AG04450 (cell line): ENCODE measurements around the gene PIP5K1B. TPM values are rescaled to one million over a fixed set of nuclear protein-coding genes. Genes with fewer than 3 reads are reported as not detected.

Source experiments
- CTCF ChIA-PET: fragments of 300-600, 350-600 bp; formaldehyde crosslinking; extraction: SDS; loops from one replicate; lab custom pipeline; 2022; ENCODE audit warnings: antibody characterized with exemption, inconsistent platforms; lab: Charles Lee
- POLR2A ChIA-PET: fragments of 350-600 bp; formaldehyde crosslinking; extraction: SDS; loops from one replicate; lab custom pipeline; 2021; ENCODE audit warnings: antibody characterized with exemption, inconsistent platforms; lab: Yijun Ruan, JAX
- DNase-seq: peaks from one replicate; pipeline ENCODE4 v3.0.0-alpha.2; 2011; ENCODE audit warnings: low read depth, low spot score
- H3K27ac ChIP-seq: one replicate; pipeline ENCODE4 v1.5.1; 2012; ENCODE audit warnings: low read depth, low read length, control low read depth
- H3K27me3 ChIP-seq: one replicate; pipeline ENCODE4 v1.6.0; 2012; ENCODE audit warnings: low read length; ENCODE audit not compliant: control insufficient read depth, insufficient read depth
- H3K4me3 ChIP-seq: 2 replicates; pipeline ENCODE4 v1.5.1; 2011; ENCODE audit warnings: mild to moderate bottlenecking, low read depth, low read length, control low read depth
- H3K9me3 ChIP-seq: 2 replicates; pipeline ENCODE4 v1.5.1; 2012; ENCODE audit warnings: low read length; ENCODE audit not compliant: control insufficient read depth, insufficient read depth
- CTCF ChIP-seq: IDR thresholded peaks from 2 replicates; pipeline ENCODE4 v1.5.1; 2011; ENCODE audit warnings: low read depth, low read length, control low read depth, inconsistent platforms
- polyA plus RNA-seq: library from polyadenylated mRNA; depleted of rRNA; stranded (reverse); fragments of >200 nt; gene quantifications from 2 replicates; pipeline ENCODE4 v1.2.3, GENCODE V29; 2011

PIP5K1B gene
- polyA plus RNA-seq, 1 experiment = not detected

DNA sequence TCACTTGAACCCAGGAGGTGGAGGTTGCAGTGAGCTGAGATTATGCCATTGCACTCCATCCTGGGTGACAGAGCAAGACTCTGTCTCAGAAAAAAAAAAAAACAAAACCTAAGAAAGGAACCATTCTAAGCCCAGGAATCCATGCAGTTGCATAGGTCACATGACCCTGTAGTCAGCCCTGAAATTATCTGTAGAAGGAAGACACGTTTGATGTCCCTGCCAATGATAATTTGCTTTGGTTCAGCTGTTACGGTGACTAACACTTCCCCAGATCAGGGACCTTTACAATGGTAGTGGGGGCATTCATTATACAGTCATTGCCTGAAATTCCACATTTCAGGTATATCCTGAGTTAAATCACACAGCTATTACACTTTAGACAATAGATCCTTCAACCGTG lies 258.4 kb downstream of the PIP5K1B start:
- Histone ChIP-seq H3K27me3 (no peaks in the 10 kb centered on the region), H3K9me3 (no peaks in the 10 kb centered on the region), H3K27ac (no peak overlapping the region), H3K4me3 (no peak overlapping the region)
- CTCF ChIA-PET = no interaction called here
- DNase-seq = no peak
- no peak for TF ChIP-seq CTCF
- POLR2A ChIA-PET = no interaction called here

DNA sequence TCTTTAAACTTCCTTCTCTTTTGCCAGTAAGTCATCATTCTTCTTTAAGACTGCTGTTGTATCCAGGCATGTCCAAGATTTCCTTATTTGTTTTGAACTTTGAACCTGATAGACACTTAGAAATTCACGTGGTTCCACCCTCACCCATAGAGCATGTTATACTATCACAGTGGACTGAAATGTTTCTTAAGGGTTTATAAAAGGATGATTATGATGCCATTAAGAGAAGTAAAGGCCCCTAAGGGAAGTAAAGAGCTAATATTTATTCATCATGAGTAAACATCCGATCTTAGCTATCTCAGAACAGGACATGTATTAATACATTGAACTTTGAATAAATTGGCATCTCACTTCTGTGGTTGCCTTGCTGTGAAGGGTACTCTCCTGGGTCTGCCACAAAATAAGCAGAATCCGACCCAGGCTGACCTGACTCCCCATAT lies 259.1 kb downstream of the PIP5K1B start:
- no peaks in the 10 kb centered on the region for H3K9me3 ChIP-seq
- H3K4me3 ChIP-seq = no peak overlapping the region
- CTCF ChIA-PET = no interaction called here
- POLR2A ChIA-PET = no interaction called here
- H3K27me3 ChIP-seq = no peaks in the 10 kb centered on the region
- no peak for TF ChIP-seq CTCF
- no peak overlapping the region for H3K27ac ChIP-seq
- DNase-seq = no peak

- Histone ChIP-seq H3K4me3 (no peak overlapping the region), H3K27ac (no peak overlapping the region), H3K27me3 (no peaks in the 10 kb centered on the region), H3K9me3 (no peaks in the 10 kb centered on the region)
- CTCF ChIA-PET = no interaction called here
- no peak for DNase-seq
- POLR2A ChIA-PET = no interaction called here
- TF ChIP-seq CTCF = no peak
These were observed 259.7 kb downstream of the PIP5K1B start for GRCh38 chr9:68964765-68965164.

DNA sequence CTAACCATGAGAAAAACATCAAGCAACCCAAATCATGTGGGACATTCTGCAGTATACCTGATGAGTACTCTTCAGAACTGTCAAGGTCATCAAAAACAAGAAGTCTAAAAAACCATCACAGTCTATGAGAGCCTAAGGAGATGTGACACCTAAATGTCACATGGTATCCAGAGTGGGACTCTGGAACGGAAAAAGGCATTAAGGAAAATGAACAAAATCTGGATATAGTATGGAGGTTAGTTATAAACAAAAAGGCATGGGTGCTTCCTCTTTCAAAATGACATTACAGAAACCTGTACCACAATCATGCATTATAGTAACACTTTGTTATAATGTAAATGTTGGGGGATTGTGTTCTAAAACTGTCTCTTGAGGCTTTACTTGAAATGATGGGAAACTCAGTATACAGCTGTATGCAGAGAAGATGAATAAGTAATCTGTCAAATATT lies 261.5 kb downstream of the PIP5K1B start:
- Histone ChIP-seq H3K9me3 (no peaks in the 10 kb centered on the region), H3K27ac (no peak overlapping the region), H3K4me3 (no peak overlapping the region), H3K27me3 (no peaks in the 10 kb centered on the region)
- no peak for DNase-seq
- POLR2A ChIA-PET = no interaction called here
- TF ChIP-seq CTCF = no peak
- CTCF ChIA-PET = interaction anchor here (0.7 to 1.0 kb wide), 2 partner anchors 32 to 33 kb away, joined by 3 to 5 read pairs; no protein-coding TSS in a partner anchor

- CTCF ChIA-PET = no interaction called here
These were observed 262.8 kb downstream of the PIP5K1B start for GRCh38 chr9:68967800-68968199.

More at GRCh38 chr9:68967800-68968199, 262.8 kb downstream of the PIP5K1B start:
- H3K27ac ChIP-seq = no peak overlapping the region
- POLR2A ChIA-PET = no interaction called here
- no peaks in the 10 kb centered on the region for H3K27me3 ChIP-seq
- H3K4me3 ChIP-seq = no peak overlapping the region
- H3K9me3 ChIP-seq = no peaks in the 10 kb centered on the region
- no peak for TF ChIP-seq CTCF
- no peak for DNase-seq
